GM12878 (cell line): Measurements from ENCODE around the gene MAB21L4. TPM values are rescaled to one million over a fixed set of nuclear protein-coding genes. Genes with fewer than 3 reads are reported as not detected.

ENCODE experiments used
- ATAC-seq: fragments of 200-7000 bp; cut with Tn5 transposase; 3 replicates; pipeline ENCODE4 v1.9.1; 2020; ENCODE audit warnings: mild to moderate bottlenecking, moderate library complexity
- BruUV-seq: library from RNA; stranded (reverse); fragments of 400-500 nt; replicated peaks from 2 replicates; lab custom pipeline; 2021; lab: Mats Ljungman, UMichigan
- CTCF ChIA-PET: fragments of 300-600 bp; sonication (Branson Sonifier 250); formaldehyde crosslinking; extraction: SDS; loops from one replicate; lab custom pipeline; 2021; ENCODE audit warnings: inconsistent platforms; lab: Yijun Ruan, JAX
- POLR2A ChIA-PET: fragments of 350-600 bp; formaldehyde crosslinking; extraction: SDS; loops from one replicate; lab custom pipeline; 2021; ENCODE audit warnings: inconsistent platforms; lab: Charles Lee
- RAD21 ChIA-PET: fragments of 300-600 bp; sonication (Branson Sonifier 250); formaldehyde crosslinking; loops from one replicate; lab custom pipeline; 2023; ENCODE audit warnings: antibody characterized with exemption; ENCODE audit not compliant: unreplicated experiment; lab: Charles Lee
- SMC1A ChIA-PET: fragments of 300-600 bp; sonication (Branson Sonifier 250); formaldehyde crosslinking; loops from one replicate; lab custom pipeline; 2023; ENCODE audit not compliant: unreplicated experiment, uncharacterized antibody; lab: Charles Lee
- DNase-seq: peaks from one replicate; pipeline ENCODE4 v3.0.0-alpha.2; 2011; ENCODE audit warnings: low read depth, low spot score
- FAIRE-seq: peaks from 3 replicates; lab custom pipeline; 2011; peaks lifted over from hg19 to GRCh38; lab: Jason Lieb, UNC
- H2AFZ ChIP-seq: 2 replicates; pipeline ENCODE4 v1.6.0; 2011; ENCODE audit warnings: low read depth, low read length, control low read depth; ENCODE audit not compliant: control insufficient read depth
- H3K27ac ChIP-seq: 2 replicates; pipeline ENCODE4 v1.5.1; 2011; ENCODE audit warnings: control low read depth; ENCODE audit not compliant: control insufficient read depth, insufficient read depth
- H3K27me3 ChIP-seq, 2 experiments: replicated peaks in 1 of 2; 2 replicates each; pipeline versions ENCODE4 v1.6.0 to v1.6.1; 2011; ENCODE audit warnings: low read length in 1 of 2; ENCODE audit not compliant: control insufficient read depth in 2 of 2, insufficient read depth in 2 of 2
- H3K36me3 ChIP-seq, 2 experiments: 2 replicates each; pipeline ENCODE4 v1.5.1; 2011; ENCODE audit warnings: low read length in 1 of 2; ENCODE audit not compliant: control insufficient read depth in 2 of 2, insufficient read depth in 2 of 2
- H3K4me1 ChIP-seq: 2 replicates; pipeline ENCODE4 v1.6.1; 2011; ENCODE audit warnings: mild to moderate bottlenecking, low read length, moderate library complexity, mixed read lengths; ENCODE audit not compliant: control insufficient read depth, insufficient read depth
- H3K4me2 ChIP-seq: 2 replicates; pipeline ENCODE4 v1.6.0; 2011; ENCODE audit warnings: control low read depth; ENCODE audit not compliant: control insufficient read depth, insufficient read depth
- H3K4me3 ChIP-seq: fragments of 200-600 bp; sonication (generic); 2 replicates; pipeline ENCODE4 v1.5.1; 2016
- H3K79me2 ChIP-seq: 2 replicates; pipeline ENCODE4 v1.6.0; 2011; ENCODE audit warnings: low read length; ENCODE audit not compliant: control insufficient read depth, insufficient read depth
- H3K9ac ChIP-seq: 2 replicates; pipeline ENCODE4 v1.8.0; 2011; ENCODE audit warnings: low read length, control low read depth, mixed read lengths; ENCODE audit not compliant: control insufficient read depth, insufficient read depth
- H3K9me3 ChIP-seq: replicated peaks from 3 replicates; pipeline ENCODE4 v1.5.1; 2011; ENCODE audit warnings: mild to moderate bottlenecking, low read length; ENCODE audit not compliant: control insufficient read depth, insufficient read depth
- H4K20me1 ChIP-seq: 2 replicates; pipeline ENCODE4 v1.6.0; 2011; ENCODE audit not compliant: control insufficient read depth, insufficient read depth
- ASH2L ChIP-seq: fragments of 300-600, 200-600 bp; sonication (generic); IDR thresholded peaks from 2 replicates; pipeline ENCODE4 v1.6.1; 2017; ENCODE audit warnings: low read depth, mild to moderate bottlenecking, borderline replicate concordance
- ATF3 ChIP-seq: IDR thresholded peaks from 2 replicates; pipeline ENCODE4 v1.6.1; 2011; ENCODE audit warnings: low read depth, mild to moderate bottlenecking, low read length, moderate library complexity, borderline replicate concordance; ENCODE audit errors: extremely low read depth
- CBX5 ChIP-seq: sonication (generic); IDR thresholded peaks from 2 replicates; pipeline ENCODE4 v1.6.1; 2016; ENCODE audit warnings: low read depth, moderate library complexity, mild to moderate bottlenecking, inconsistent platforms
- CHD2 ChIP-seq: IDR thresholded peaks from 2 replicates; pipeline ENCODE4 v1.6.1; 2011; ENCODE audit warnings: low read depth, low read length, improper control_type of control experiment, borderline replicate concordance
- ELK1 ChIP-seq: IDR thresholded peaks from 2 replicates; pipeline ENCODE4 v1.6.1; 2012; ENCODE audit warnings: low read depth, low read length, improper control_type of control experiment
- ESRRA ChIP-seq: IDR thresholded peaks from 2 replicates; pipeline ENCODE4 v1.6.1; 2012; ENCODE audit warnings: mild to moderate bottlenecking, low read length, improper control_type of control experiment
- ETV6 ChIP-seq, 2 experiments: fragments of 450-650 bp in 1 of 2; IDR thresholded peaks in 1 of 2; conservative IDR thresholded peaks in 1 of 2; 2 replicates each; pipeline ENCODE4 v1.6.1; 2014; ENCODE audit warnings: antibody characterized with exemption in 1 of 2, borderline replicate concordance in 1 of 2, low read depth in 1 of 2, mild to moderate bottlenecking in 1 of 2, moderate library complexity in 1 of 2
- EZH2 ChIP-seq: IDR thresholded peaks from 2 replicates; pipeline ENCODE4 v1.6.1; 2012; ENCODE audit warnings: low read depth, mild to moderate bottlenecking, control low read depth, inconsistent platforms, low read length, borderline replicate concordance; ENCODE audit not compliant: control insufficient read depth
- FOS ChIP-seq: IDR thresholded peaks from 3 replicates; pipeline ENCODE4 v1.6.1; 2011; ENCODE audit warnings: borderline replicate concordance; ENCODE audit not compliant: insufficient read length; ENCODE audit errors: extremely low read depth
- GABPA ChIP-seq: IDR thresholded peaks from 2 replicates; pipeline ENCODE4 v1.6.1; 2014; ENCODE audit warnings: antibody characterized with exemption, low read depth, mild to moderate bottlenecking, inconsistent platforms
- JUNB ChIP-seq: IDR thresholded peaks from 2 replicates; pipeline ENCODE4 v1.6.1; 2016; ENCODE audit warnings: antibody characterized with exemption, mild to moderate bottlenecking
- KAT2A ChIP-seq: conservative IDR thresholded peaks from 2 replicates; pipeline ENCODE4 v1.6.1; 2011; ENCODE audit warnings: low read depth, low read length; ENCODE audit not compliant: control insufficient read depth
- MYB ChIP-seq: fragments of 150-350 bp; IDR thresholded peaks from 2 replicates; pipeline ENCODE4 v1.6.1; 2014; ENCODE audit warnings: mild to moderate bottlenecking, low read depth, low read length, borderline replicate concordance
- NR2C2 ChIP-seq: IDR thresholded peaks from 2 replicates; pipeline ENCODE4 v1.6.1; 2011; ENCODE audit warnings: borderline replicate concordance, low read depth; ENCODE audit not compliant: control insufficient read depth, insufficient read length
- NR2F1 ChIP-seq: fragments of 450-650 bp; conservative IDR thresholded peaks from 2 replicates; pipeline ENCODE4 v1.6.1; 2017; ENCODE audit warnings: mild to moderate bottlenecking
- PAX8 ChIP-seq: fragments of 450-650 bp; IDR thresholded peaks from 2 replicates; pipeline ENCODE4 v1.6.1; 2017; ENCODE audit warnings: mild to moderate bottlenecking, moderate library complexity
- RELA ChIP-seq: fragments of 450-650 bp; IDR thresholded peaks from 2 replicates; pipeline ENCODE4 v1.8.0; 2014; ENCODE audit warnings: borderline replicate concordance; ENCODE audit not compliant: partially characterized antibody
- STAT3 ChIP-seq: IDR thresholded peaks from 2 replicates; pipeline ENCODE4 v1.6.1; 2011; ENCODE audit warnings: low read depth, low read length, improper control_type of control experiment
- SUPT20H ChIP-seq: IDR thresholded peaks from 2 replicates; pipeline ENCODE4 v1.6.1; 2011; ENCODE audit warnings: low read depth, mild to moderate bottlenecking, low read length, moderate library complexity, borderline replicate concordance; ENCODE audit not compliant: control insufficient read depth
- TBL1XR1 ChIP-seq: IDR thresholded peaks from 2 replicates; pipeline ENCODE4 v1.6.1; 2012; ENCODE audit warnings: low read depth, low read length, improper control_type of control experiment
- TCF3 ChIP-seq: IDR thresholded peaks from 2 replicates; pipeline ENCODE4 v1.6.1; 2012; ENCODE audit warnings: low read depth, mild to moderate bottlenecking, low read length, borderline replicate concordance; ENCODE audit not compliant: insufficient read depth
- WGBS: methylation state at CpG from one replicate; pipeline ENCODE4 v1.1.6; 2016; ENCODE audit warnings: low lambda C conversion rate; ENCODE audit not compliant: insufficient replicate concordance, insufficient coverage; ENCODE audit errors: missing lambda C conversion rate; 5-methylcytosine and 5-hydroxymethylcytosine counted together
- in situ Hi-C: fragments of 300-500 bp; cut with MboI; formaldehyde crosslinking; loops from 9 replicates; pipeline ENCODE4 v1.14.3; 2018; ENCODE audit warnings: mixed read lengths
- intact Hi-C: fragments of 100-400 bp; cut with micrococcal nuclease; formaldehyde crosslinking; loops from one replicate; pipeline ENCODE4 v1.14.2; 2022; ENCODE audit not compliant: unreplicated experiment
- polyA plus RNA-seq, 11 experiments: library from polyadenylated mRNA; depleted of rRNA in 4 of 11; unstranded in 6 of 11; stranded (reverse) in 5 of 11; fragments of >200 nt; fragmentation: Nextera tagmentation in 4 of 11; fragmentation: Illumina TruSeq in 1 of 11; extraction: Ambion mirVana in 4 of 11; extraction: Trizol in 1 of 11; gene quantifications; 1 replicate in 1 of 11; 2 replicates in 10 of 11; pipeline versions ENCODE4 v1.2.1 to v1.2.3, GENCODE V29; 2011 to 2016; ENCODE audit warnings: inconsistent platforms in 2 of 11, missing spikeins in 2 of 11, low read depth in 1 of 11
- total RNA-seq, 4 experiments: library from RNA; depleted of rRNA in 3 of 4; stranded (reverse); fragments of >200 nt in 3 of 4; fragmentation: Illumina TruSeq in 1 of 4; extraction: Trizol in 1 of 4; gene quantifications; 2 replicates each; pipeline versions ENCODE4 v1.2.1 to v1.2.3, GENCODE V29; 2013 to 2021

MAB21L4 gene
- total and polyA plus RNA-seq, 10 of the 15 experiments (the other 5 are each of a cell fraction or from before 2014, with no cell fraction given), result 0.03 TPM; not detected in 9

GRCh38 chr2:240847817-240848216 is 48.1 kb downstream of the MAB21L4 start (continued):
- TF ChIP-seq ETV6 (conservative IDR thresholded peaks at IDR 0.05 in 1 of 2, IDR thresholded peaks at IDR 0.05 in 1 of 2; ENCODE audit: borderline replicate concordance in 1 of 2, low read depth in 1 of 2) (no peak), TBL1XR1 (no peak), FOS (no peak), ESRRA (no peak), ATF3 (no peak)
- TF ChIP-seq, all 136 proteins: peak for 0

- Histone ChIP-seq H2AFZ (no peak overlapping the region), H3K9ac (no peak overlapping the region), H3K4me3 (no peak overlapping the region), H3K4me2 (no peak overlapping the region), H3K27ac (no peak overlapping the region), H3K4me1 (no peaks in the 10 kb centered on the region), H3K36me3 (no peaks in the 10 kb centered on the region), H3K79me2 (no peaks in the 10 kb centered on the region), H3K9me3 (no peaks in the 10 kb centered on the region; the same call in 2 of the 3 replicates), H3K27me3 (no peaks in the 10 kb centered on the region), H4K20me1 (no peaks in the 10 kb centered on the region)
- no peak for DNase-seq
- intact Hi-C loops (no loop called here), in situ Hi-C loops (loop anchor here (25.0 kb wide), 1 partner anchor 335 kb away; no protein-coding TSS in a partner anchor)
- BruUV-seq, result no TSS peak
- ATAC-seq, result no peak
- SMC1A ChIA-PET, result no interaction called here
- 50% methylated on average over 5 of the region's 5 CpGs for WGBS
- TF ChIP-seq MYB (no peak), ELK1 (no peak), RELA (no peak), CHD2 (no peak), TCF3 (no peak), PAX8 (no peak), NR2C2 (no peak), GABPA (no peak), CBX5 (no peak), STAT3 (no peak), KAT2A (no peak), SUPT20H (no peak), NR2F1 (no peak), EZH2 (no peak), ASH2L (no peak), JUNB (no peak)
- RAD21 ChIA-PET, result no interaction called here
- CTCF ChIA-PET, result interaction anchor here (1.5 kb wide), 1 partner anchor 333 kb away, joined by 5 read pairs; no protein-coding TSS in a partner anchor
- no peak for FAIRE-seq
- POLR2A ChIA-PET, result no interaction called here
These were observed 48.9 kb downstream of the MAB21L4 start for GRCh38 chr2:240846873-240847595.
